Raji (cell line): ENCODE data around the gene NCBP2.

Source experiments
- POLR2A ChIP-seq: IDR thresholded peaks from 2 replicates; pipeline ENCODE4 v1.6.1; 2011; ENCODE audit warnings: low read depth, low read length, control low read depth; ENCODE audit not compliant: insufficient read depth

Gene NCBP2

DNA sequence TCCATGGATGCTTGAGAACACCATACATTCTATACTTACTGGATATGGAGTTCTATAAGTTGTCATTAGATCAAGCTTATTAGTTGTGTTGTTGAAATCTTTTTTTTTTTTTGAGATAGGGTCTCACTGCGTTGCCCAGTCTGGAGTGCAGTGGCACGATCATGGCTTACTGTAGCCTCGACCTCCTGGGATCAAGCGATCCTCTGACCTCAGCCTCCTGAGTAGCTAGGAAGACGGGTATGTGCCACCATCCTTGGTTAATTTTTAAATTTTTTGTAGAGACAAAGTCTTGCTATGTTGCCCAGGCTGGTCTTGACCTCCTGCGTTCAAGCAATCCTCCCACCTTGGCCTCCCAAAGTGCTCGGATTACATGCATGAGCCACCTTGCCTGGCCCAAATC is 12.5 kb upstream of the NCBP2 start:
- TF ChIP-seq POLR2A, result no peak

DNA sequence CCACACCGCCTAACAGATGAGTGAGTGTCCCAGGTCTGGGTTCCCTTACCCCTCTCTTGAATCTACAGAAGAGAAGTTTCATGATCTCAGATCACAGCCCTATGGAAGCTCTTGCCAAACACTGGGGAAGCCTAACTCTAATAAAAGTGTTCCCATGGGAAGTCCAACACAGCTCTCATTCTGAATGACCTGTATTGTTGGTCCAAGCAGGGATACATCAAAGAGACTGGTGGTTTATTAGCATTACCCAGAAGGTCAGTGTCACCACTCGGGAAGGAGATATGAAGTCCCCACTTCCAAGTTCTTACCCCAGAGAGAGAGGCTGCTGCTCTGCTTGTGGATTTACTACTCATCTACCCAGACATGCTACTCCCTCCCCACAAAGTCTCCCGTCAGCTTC is 9.0 kb upstream of the NCBP2 start:
- TF ChIP-seq POLR2A, result no peak

DNA sequence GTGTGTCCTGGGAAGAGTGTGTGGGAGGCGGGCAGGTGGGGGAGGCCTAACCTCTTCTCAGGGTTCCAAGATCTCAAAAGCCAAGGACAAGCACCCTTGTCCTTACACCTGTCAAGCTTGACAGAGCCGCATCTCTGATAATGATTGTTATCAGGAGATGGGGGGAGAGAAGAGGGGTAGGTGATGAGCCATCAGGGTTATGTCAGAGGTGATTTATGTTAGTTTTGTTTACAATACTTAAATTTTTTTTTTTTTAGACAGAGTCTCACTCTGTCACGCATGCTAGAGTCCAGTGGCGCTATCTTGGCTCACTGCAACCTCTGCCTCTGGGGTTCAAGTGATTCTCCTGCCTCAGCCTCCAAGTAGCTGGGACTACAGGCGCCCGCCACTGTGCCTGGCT is 7.4 kb upstream of the NCBP2 start:
- TF ChIP-seq POLR2A, result no peak

DNA sequence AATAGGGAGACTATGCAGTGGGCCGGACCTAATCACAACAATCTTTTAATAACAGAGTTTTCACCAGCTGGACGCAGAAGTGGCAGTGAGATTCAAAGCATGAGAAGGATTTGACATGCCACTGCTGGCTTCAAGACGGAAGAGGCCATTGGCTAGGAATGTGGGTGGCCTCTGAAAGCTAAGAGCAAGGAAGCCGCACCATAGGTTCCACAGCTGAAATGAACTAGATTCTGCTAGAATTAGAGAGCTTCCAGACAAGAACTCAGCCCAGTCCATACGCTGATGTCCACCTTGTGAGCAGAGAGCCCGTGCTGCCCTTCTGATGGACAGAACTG is 6.9 kb upstream of the NCBP2 start:
- TF ChIP-seq POLR2A, result no peak

DNA sequence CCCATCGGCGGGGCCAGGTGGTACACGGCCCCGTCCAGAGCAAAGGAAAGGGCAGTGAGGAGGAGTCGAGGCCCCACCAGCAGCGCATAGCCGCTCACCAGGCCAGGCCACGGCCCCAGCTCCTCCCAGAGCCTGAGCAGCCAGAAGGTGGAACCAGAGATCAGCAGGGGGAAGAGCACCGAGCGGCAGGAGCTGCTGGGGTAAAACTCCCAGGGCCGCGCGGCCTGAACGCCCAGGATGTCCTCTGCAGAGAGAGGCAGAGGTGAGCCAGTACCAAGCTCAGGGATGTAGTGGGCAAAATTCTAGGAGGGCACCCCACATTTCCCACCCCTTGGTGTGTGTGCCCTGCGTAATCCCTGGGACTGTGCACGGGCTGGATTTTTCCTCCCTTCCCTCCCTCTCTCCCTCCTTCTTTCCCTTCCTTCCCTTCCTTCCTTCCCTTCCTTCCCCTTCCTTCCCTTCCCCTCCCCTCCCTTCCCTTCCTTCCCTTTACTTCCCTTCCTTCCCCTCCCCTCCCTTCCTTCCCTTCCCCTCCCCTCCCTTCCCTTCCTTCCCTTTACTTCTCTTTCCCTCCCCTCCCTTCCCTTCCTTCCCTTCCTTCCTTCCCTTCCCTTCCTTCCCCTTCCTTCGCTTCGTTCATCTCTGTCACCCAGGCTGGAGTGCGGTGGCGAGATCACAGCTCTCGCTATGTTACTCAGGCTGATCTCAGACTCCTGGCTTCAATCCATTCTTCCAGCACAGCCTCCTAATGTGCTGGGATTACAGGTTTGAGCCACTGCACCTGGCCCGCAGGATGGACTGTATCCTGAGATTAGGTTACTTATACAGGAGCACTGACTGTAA is 6.3 kb upstream of the NCBP2 start:
- TF ChIP-seq POLR2A, result no peak

DNA sequence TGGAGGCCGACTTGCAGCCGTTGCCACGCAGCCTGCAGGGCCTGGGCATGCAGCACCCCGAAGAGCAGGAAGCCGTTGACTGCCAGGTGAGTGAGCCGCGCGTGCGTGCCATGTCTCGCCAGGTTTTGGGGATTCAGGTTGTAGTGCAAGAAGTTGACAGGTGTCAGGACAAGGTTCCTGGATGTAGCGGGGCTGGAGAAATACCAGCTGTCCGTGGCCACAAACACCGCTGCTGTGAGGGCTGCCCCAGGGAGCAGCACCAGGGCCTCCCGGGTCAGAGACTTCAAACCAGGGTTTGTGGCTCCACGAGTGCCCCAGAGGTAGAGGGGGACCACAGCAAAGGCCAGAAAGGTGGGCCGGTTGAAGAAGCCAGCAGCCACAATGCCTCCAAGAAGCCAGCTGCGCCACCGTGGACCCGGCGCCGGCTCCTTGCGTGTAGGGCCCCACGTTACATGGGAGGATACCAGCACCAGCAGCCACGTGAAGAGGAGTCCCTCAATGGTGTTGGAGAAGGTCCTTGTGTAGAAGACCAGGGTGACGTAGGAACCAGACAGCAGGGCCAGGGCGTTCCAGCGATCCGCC is 5.6 kb upstream of the NCBP2 start:
- TF ChIP-seq POLR2A, result no peak

DNA sequence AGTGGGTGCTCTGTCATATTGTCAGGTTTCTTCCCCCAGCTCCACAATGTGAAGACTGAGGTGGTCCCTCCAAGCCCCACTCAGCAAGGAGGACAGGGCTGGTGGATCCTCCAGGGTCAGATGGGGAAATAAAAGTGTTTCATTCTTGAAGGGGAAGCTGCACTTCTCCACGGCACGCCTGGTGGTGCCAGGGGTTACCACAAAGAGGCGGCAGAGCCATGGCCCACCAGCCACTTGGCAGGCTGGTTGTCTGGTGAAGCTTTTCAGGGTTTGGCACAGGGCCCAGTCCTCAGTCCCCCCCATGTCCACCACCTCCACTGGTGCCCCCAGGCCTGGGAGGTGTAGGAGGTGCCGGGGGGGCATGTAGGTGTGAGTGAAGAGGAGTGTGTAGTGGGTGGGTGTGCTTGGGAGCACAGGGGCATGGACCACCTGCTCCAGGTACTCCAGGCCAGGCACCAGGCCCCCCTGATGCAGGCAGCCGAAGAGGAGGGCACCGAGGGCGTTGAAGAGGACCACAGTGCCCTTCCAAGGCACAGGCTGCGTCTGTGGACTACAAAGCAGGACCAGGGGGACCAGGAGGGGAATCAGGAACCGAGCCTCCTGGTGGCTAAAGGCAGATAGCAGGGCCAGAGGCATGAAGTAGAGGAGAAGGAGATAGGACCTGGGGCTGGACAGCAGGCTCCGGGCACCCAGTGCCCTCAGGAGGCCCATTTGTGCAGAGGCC is 5.0 kb upstream of the NCBP2 start:
- TF ChIP-seq POLR2A, result no peak

DNA sequence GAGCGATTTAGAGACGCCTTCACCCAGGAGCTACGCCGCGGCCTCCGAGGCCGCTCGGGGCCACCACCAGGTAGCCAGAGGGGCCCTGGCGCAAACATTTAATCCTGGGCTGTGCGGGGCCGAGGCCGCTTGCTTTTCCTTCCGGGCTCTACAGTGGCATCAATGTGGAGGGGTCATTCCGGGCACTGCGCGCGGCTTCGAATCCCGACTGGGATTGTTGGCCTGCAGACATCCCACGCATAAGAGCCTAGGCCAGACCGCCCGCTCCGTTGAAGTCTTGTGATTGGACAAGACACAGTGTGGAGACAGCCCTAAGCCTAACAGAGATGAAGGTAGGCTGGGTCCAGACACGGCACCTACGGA is 568 bp upstream of the NCBP2 start:
- TF ChIP-seq POLR2A, result no peak

DNA sequence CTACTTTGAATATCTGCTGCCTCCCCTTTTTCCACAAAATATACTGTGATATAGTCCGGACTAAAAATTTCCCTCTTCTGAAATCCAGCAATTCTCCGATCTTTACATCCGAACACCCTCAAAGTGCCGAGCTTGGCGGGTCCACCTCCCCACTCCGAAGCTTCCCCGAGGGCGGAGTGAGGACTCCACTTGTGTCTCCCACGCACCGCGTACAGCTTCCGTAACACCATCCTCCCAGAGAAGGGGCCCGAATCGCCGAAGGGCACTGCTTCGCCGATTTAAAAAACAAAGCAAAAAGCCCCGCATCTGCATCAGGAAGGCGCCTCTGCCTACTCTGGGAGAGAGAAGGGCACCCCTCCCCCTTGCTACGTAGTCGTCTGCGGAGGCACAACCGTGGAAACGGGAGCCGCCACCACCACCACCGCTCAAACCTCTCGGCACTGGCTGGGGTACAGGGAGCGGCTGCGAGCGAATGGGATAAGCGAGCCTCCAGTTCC is 551 bp downstream of the NCBP2 start:
- TF ChIP-seq POLR2A, result no peak

DNA sequence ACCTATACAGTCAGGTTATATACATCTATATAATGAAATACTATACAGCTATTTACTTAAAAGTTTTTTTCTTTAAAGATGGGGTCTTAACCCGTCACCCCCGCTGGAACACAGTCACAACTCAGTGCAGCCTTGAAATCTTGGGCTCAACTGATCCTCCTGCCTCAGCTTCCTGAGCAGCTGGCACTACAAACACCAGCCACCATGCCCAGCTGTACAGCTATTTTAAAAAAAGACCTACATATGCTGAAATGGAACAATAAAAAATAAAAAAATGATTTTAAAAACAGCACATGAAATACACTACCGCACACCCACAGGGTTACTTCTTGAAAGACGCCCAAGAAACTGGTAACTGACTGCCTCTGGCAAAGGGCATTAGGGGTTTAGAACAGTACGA is 3.8 kb downstream of the NCBP2 start:
- TF ChIP-seq POLR2A, result no peak

DNA sequence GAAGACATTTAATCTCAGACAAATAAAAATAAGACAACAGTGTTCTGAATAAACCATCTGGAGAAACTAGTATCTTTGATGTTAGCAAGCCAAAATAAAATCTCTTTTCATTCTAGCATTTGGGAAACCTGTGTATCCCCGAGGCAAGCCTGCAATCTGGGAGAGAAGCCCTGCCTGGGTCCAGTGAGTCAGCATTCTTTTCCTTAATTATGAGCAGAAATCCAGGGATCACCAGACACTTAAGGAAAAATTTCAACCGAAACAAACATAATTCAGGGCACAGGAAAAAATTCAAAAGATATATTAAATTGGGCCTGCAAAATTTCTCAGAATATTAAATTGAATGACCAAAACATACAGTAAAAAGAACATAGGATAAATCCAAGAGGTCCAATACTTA is 4.2 kb downstream of the NCBP2 start:
- no peak for TF ChIP-seq POLR2A

DNA sequence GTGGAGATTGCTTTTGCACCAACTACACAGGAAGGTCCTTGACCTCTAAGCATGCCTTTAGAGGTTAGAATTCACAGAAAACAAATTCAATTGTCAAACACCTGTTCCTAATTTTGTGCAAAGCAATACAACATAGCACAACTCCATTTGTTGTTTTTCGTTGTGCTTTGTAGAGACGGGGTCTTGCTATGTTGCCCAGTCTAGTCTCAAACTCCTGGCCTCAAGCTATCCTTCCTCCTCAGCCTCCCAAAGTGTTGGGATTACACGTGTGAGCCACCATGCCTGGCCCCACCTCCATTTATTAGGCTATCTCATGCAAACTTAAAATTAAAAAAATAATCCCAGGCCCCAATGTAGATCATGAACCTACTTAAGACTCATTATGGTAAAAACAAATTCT is 6.0 kb downstream of the NCBP2 start:
- no peak for TF ChIP-seq POLR2A

DNA sequence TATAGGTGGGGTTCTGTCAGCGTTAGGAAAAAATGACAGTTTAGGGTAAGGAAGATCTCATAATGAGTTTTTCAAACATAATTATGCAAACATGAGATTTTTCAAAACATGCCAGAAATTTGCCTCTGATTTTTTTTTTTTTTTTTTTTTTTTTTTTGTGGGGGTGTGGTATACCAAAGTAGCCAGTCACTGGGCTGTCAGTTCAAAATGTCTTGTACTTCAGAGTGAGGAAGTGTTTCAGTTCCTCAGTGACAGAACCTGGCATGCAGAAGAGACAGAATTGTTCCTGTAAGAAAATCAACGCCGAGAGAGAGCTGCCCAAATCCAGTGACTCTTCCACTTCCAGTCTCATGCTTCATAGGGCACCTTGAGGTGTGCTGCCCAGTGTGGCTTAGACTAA is 9.7 kb downstream of the NCBP2 start:
- TF ChIP-seq POLR2A, result 0 out of 2 replicates have a peak, but pooled peaks have one; percentile 24

DNA sequence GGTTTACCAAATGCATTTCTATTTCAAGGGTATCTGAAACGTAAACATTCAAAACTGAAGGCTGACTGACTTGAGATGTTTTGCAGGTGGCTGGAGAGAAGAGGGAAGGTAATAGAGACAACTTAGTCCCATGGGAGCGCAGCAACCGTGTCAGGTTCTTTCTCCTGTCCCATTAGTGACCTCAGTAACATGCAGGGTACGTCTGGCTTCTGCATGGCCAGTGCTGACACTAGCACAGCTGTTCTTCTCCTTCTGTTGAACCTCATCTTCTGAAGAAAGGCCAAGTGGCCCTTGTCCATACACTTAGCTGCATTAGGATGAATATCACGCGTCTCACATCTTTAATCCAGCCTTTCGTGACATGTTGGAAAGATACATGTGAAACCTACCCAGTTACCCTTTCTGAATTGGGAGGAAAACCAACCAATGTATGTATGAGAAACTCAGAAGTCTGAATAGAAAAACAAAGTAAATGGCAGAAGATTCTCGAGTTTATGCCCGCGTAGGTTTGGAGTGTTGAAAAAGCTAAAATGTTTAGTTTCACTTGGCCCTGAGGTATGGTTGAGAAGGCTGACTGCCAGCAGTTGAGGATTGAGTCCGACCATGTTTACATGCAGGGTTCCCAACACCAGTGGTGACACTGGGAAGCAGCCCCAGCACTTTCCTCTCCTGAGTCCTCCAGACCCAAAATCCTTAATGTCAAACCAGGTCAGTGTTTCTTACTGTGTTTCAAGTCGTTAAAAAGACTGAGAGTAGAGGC is 10.3 kb downstream of the NCBP2 start:
- TF ChIP-seq POLR2A, result no peak

DNA sequence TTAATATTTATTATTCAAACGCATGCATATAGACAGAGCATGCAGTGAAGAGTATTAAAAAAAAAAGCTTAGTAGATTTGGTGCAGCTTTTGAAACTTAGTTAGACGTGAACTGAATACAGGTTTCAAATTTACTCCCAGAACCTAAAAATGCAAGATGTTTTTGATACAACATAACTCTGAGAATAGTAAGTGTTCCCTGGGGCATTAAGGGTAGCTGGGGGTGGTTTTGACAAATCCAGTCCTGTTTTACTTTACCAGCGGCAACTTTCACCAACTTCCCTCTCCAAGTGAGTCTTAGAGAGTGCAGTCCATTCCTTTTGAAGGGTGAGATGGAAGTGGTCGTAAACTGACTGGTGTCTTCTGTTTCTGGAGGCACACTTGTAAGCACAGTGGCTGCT is 11.2 kb downstream of the NCBP2 start:
- TF ChIP-seq POLR2A, result no peak
